HAP-1 (cell line): ENCODE measurements around the gene SNRPN.
"Not testable (repeated sequence)": the region's sequence is repeated elsewhere in the genome, so short reads cannot be mapped to it uniquely, and the experiment has no call there.

ENCODE experiments used
- DNase-seq, 2 experiments: peaks; one replicate each; pipeline ENCODE4 v3.0.0-alpha.2; 2016 to 2020; ENCODE audit warnings: low spot score in 2 of 2
- H3K27me3 ChIP-seq: fragments of 250-450 bp; sonication (Bioruptor Pico); 2 replicates; pipeline ENCODE4 v1.5.1; 2020; ENCODE audit warnings: low read depth, mild to moderate bottlenecking, moderate library complexity
- H3K36me3 ChIP-seq: fragments of 250-450 bp; sonication (Bioruptor Pico); replicated peaks from 2 replicates; pipeline ENCODE4 v1.5.1; 2020; ENCODE audit warnings: mild to moderate bottlenecking
- H3K4me1 ChIP-seq: fragments of 250-450 bp; sonication (Bioruptor Pico); 2 replicates; pipeline ENCODE4 v1.5.1; 2020; ENCODE audit warnings: mild to moderate bottlenecking
- H3K4me3 ChIP-seq: fragments of 250-450 bp; sonication (Bioruptor Pico); 2 replicates; pipeline ENCODE4 v1.5.1; 2020; ENCODE audit warnings: mild to moderate bottlenecking, moderate library complexity
- H3K9me3 ChIP-seq: fragments of 250-450 bp; sonication (Bioruptor Pico); 2 replicates; pipeline ENCODE4 v1.5.1; 2020; ENCODE audit warnings: mild to moderate bottlenecking, moderate library complexity
- in situ Hi-C: fragments of 300-500 bp; cut with MboI; formaldehyde crosslinking; loops from 3 replicates; pipeline ENCODE4 v1.14.3; 2020; ENCODE audit warnings: low sequenced_read_pairs, inconsistent platforms, mixed read lengths

Gene SNRPN

DNA sequence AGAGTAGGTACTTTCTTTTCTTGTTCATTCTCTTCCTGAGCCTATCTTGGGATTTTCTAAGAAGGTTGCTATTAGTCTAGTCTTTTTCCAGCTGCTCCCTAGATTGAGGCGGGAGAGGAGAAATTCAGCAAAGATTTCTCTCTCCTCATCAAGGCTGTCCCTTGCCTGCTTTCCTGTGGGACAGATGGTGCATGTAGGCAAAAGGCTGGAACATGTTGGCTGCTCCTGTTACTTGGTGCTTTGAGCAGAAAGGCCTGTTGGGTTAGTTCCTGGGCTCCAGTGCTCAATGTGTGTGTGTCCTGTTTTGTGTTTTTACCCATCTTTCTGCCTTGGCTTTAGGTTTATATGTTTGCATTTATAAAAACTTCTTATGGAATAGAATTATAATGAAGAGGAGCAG lies 9.1 kb upstream of the SNRPN start:
- H3K9me3 ChIP-seq: 0 out of 2 replicates have a peak, but pooled peaks cover 3% of the 10 kb centered on the region
- no peak overlapping the region for H3K4me3 ChIP-seq
- no peaks in the 10 kb centered on the region for H3K27me3 ChIP-seq
- H3K36me3 ChIP-seq: no peaks in the 10 kb centered on the region
- no peaks in the 10 kb centered on the region for H3K4me1 ChIP-seq
- in situ Hi-C loops: no loop called here
- no peak for DNase-seq

DNA sequence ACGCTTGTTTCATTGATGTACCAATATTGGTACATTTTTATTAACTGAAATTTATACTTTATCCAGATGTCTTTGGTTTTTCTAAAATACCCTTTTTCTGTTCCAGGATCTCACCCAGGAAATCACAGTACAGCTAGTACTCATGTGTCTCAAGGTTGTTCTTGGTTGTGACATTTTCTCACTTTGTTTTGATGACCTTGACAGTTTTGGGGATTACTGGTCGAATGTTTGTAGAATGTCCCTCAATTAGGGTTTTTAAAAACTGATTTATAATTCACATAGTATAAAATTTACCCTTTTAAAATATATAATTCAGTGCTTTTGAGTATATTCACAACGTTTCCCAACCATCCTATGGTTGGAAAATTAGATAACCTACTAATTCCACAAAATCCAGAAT lies 6.3 kb upstream of the SNRPN start:
- in situ Hi-C loops: no loop called here
- no peaks in the 10 kb centered on the region for H3K27me3 ChIP-seq
- no peaks in the 10 kb centered on the region for H3K36me3 ChIP-seq
- H3K4me3 ChIP-seq: no peak overlapping the region
- no peaks in the 10 kb centered on the region for H3K4me1 ChIP-seq
- no peak for DNase-seq
- H3K9me3 ChIP-seq: peaks cover 3% of the 10 kb centered on the region; the same call in 1 of the 2 replicates

DNA sequence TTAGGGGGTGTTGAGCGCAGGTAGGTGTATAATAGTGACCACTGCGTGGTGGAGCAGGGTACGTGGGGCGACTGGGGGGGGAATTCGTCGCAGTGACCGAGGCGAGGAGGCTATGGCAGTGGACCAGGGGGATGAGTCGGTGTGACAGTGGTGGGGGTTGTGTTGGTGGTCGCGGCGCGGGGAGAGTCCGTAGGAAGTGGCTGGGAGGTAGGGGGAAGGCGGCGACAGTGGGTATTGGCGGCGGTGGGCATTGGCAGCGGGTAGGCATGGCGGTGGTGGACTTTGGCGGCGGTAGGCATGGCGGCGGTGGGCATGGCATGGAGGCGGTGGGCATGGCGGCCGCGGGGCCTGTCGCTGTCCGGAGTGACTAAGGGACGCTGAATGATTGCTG lies 739 bp downstream of the SNRPN start:
- H3K9me3 ChIP-seq: no peaks in the 10 kb centered on the region; the same call in 1 of the 2 replicates
- no peak overlapping the region for H3K4me3 ChIP-seq
- H3K27me3 ChIP-seq: no peaks in the 10 kb centered on the region
- in situ Hi-C loops: no loop called here
- H3K36me3 ChIP-seq: no peaks in the 10 kb centered on the region
- H3K4me1 ChIP-seq: no peaks in the 10 kb centered on the region
- no peak for DNase-seq

DNA sequence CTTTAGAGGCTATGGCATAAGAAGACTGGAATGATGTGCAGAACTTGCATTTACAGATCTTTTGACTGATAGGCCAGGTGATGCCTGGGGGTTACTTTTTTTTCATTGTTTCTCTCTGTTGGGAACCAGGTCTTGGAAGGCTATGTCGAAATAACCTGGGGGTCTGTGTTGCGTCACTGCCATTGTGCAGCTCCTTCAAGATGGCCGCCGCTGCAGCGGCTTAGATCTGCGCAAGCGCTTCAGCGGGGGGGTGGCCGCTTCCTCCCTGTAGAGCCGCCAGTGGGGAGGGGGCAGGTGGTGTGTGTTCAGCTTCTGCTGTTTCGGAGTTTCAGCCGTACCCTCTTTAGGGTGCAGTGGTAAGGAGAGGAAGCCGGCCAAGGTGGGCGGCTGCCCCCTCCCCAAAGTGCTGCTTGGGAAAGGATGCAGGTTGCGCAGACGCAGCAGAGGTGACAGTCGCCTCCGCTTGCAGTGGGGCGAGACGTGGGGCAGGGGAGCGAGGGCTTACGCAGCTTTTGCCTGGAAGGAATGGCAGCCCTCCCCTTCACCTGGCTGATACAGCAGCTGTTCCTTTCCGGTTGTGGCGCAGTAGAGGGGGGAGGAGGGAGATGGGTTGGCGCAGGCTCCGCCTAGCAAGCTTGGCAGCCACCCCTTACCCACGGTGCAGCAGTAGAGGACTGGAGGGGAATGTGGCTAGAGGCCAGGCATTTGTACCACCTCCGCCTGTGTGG lies 1.5 kb downstream of the SNRPN start:
- DNase-seq: no peak

DNA sequence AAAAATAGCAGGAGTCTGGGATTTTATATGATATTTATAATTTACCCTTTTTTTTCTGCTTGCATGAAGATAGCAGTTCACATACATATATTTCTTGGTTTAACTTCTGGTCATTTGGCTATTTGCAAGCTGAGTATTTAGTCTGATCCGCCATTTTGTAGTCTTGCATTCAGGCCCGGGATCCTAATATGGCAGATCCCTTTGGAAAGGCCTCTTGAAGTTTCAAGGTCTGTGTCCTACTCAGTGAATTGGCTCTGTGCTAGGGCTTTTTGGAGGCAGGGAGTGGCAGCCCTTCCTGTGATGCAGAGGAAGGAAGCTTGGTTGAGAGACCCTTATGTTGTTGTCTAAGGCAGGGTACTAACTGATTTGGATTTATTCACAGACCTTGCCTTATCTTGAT lies 2.9 kb downstream of the SNRPN start:
- DNase-seq: no peak
- H3K27me3 ChIP-seq: no peaks in the 10 kb centered on the region
- H3K9me3 ChIP-seq: no peaks in the 10 kb centered on the region; the same call in 1 of the 2 replicates
- no peaks in the 10 kb centered on the region for H3K4me1 ChIP-seq
- in situ Hi-C loops: no loop called here
- no peaks in the 10 kb centered on the region for H3K36me3 ChIP-seq
- H3K4me3 ChIP-seq: no peak overlapping the region

More for the DNA sequence above, 1.5 kb downstream of the SNRPN start:
- Histone ChIP-seq H3K4me1 (no peaks in the 10 kb centered on the region), H3K27me3 (no peaks in the 10 kb centered on the region), H3K4me3 (no peak overlapping the region), H3K36me3 (no peaks in the 10 kb centered on the region), H3K9me3 (no peaks in the 10 kb centered on the region; the same call in 1 of the 2 replicates)
- in situ Hi-C loops: no loop called here

GRCh38 chr15:24961967-24962366 lies 7.2 kb downstream of the SNRPN start:
- H3K4me1 ChIP-seq: no peaks in the 10 kb centered on the region
- DNase-seq: no peak
- H3K4me3 ChIP-seq: no peak overlapping the region
- H3K36me3 ChIP-seq: no peaks in the 10 kb centered on the region
- no peaks in the 10 kb centered on the region for H3K27me3 ChIP-seq
- H3K9me3 ChIP-seq: no peaks in the 10 kb centered on the region
- in situ Hi-C loops: no loop called here

DNA sequence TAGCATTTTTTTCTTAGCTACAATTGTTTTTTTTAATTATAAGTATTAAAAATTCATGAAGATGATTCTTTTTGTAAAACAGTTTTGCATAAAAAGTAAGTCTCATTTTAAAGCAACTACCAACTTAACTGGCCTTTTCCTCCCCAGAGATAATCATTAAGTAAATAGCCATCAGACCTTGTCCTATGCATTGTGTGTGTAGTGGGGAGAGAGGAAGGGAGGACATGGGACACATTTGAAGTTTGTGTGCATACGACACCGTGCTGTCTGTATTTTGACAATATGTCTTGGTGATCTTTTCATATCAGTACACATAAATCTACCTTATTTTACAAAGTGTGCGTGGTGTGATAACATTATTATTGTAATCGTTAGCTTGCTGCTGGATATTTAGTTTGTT lies 8.1 kb downstream of the SNRPN start:
- Histone ChIP-seq H3K4me3 (no peak overlapping the region), H3K9me3 (no peaks in the 10 kb centered on the region), H3K4me1 (no peaks in the 10 kb centered on the region), H3K27me3 (no peaks in the 10 kb centered on the region), H3K36me3 (no peaks in the 10 kb centered on the region)
- DNase-seq: no peak
- in situ Hi-C loops: no loop called here

DNA sequence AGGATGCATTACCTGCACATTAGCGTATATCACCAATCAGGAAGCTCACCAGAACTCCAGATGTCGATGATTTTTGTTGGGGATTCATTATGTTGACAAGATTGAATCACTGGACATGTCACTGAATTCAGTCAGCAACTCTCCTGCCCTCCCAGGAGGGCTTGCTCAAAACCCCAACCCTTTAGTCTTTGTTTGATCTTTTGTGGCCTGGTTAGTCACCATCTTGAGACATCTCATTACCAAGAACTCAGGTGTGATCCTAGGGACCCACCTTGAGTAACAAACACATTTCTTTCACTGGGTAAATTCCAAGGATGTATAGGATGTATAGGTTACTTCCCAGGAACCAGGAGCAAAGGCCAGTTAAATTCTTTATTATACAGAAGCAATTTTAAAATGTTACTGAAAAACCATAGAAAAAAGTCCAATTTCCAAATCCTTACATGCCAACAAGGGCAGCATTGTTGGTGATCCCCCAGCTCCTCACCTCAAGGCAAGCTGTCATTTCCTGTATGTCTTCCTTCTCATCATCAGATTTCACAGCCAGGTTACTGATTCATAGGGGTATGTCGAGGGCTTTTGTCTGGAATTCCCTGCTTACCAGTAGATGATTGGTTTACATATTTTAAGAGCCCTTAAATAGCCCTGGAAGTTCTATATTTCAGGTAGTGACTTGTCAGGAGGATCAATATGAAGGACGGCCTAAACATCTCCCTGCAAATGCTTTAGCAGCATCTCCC lies 11.7 kb downstream of the SNRPN start:
- no peak for DNase-seq
- in situ Hi-C loops: no loop called here
- Histone ChIP-seq H3K27me3 (no peaks in the 10 kb centered on the region), H3K36me3 (no peaks in the 10 kb centered on the region), H3K4me3 (no peak overlapping the region), H3K4me1 (no peaks in the 10 kb centered on the region), H3K9me3 (no peaks in the 10 kb centered on the region; the same call in 1 of the 2 replicates)

DNA sequence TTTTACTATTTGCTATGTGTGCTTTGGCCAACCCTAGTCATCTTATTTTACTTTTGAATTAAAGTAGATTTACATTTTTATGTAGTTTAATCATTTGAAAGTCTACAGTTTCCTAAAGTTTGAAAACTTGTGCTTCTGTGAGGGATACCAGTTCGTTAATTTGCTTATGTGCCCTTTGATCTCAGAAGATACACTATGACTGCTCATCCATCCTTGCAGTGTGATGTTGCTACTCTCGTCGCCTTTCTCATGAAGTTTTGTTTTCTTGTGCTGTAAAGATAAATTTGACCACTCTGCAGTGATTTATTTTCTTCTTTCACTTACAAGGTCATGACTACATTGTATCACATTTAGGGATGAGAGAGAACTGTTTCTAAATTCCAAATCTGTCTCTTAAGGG lies 16.3 kb downstream of the SNRPN start:
- in situ Hi-C loops: no loop called here

DNA sequence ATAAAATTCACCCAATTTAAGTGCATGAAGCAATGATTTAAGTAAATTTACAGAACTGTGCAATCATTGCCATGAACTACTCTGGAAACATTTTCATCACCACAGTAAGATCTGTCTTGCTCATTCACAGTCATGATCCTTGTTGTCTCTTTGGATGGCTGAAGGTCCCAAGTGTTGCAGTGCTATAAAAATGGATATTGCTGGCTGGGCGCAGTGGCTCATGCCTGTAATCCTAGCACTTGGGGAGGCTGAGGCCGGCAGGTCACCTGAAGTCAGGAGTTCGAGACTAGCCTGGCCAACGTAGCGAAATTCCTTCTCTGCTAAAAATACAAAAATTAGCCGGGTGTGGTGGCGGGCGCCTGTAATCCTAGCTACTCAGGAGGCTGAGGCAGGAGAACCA lies 17.0 kb downstream of the SNRPN start:
- Histone ChIP-seq H3K4me3 (no peak overlapping the region), H3K4me1 (no peaks in the 10 kb centered on the region), H3K27me3 (no peaks in the 10 kb centered on the region), H3K36me3 (no peaks in the 10 kb centered on the region), H3K9me3 (no peaks in the 10 kb centered on the region; the same call in 1 of the 2 replicates)
- DNase-seq: no peak
- in situ Hi-C loops: no loop called here

More for the DNA sequence above, 16.3 kb downstream of the SNRPN start:
- Histone ChIP-seq H3K27me3 (no peaks in the 10 kb centered on the region), H3K4me3 (no peak overlapping the region), H3K9me3 (no peaks in the 10 kb centered on the region; the same call in 1 of the 2 replicates), H3K36me3 (no peaks in the 10 kb centered on the region), H3K4me1 (no peaks in the 10 kb centered on the region)
- DNase-seq: no peak

- H3K27me3 ChIP-seq, DNase-seq, H3K4me1 ChIP-seq, H3K9me3 ChIP-seq, H3K4me3 ChIP-seq, in situ Hi-C loops, H3K36me3 ChIP-seq: not testable (repeated sequence)
Observed at GRCh38 chr15:24972707-24973106, 17.9 kb downstream of the SNRPN start.

- no peaks in the 10 kb centered on the region for H3K27me3 ChIP-seq
- in situ Hi-C loops: no loop called here
- H3K36me3 ChIP-seq: no peaks in the 10 kb centered on the region
- no peaks in the 10 kb centered on the region for H3K4me1 ChIP-seq
- DNase-seq: no peak
- H3K9me3 ChIP-seq: no peaks in the 10 kb centered on the region; the same call in none of the 2 replicates
- H3K4me3 ChIP-seq: no peak overlapping the region
Observed at GRCh38 chr15:24976932-24977331, 22.1 kb downstream of the SNRPN start.

- Histone ChIP-seq H3K36me3 (no peaks in the 10 kb centered on the region), H3K27me3 (no peaks in the 10 kb centered on the region), H3K9me3 (no peaks in the 10 kb centered on the region; the same call in none of the 2 replicates), H3K4me3 (no peak overlapping the region), H3K4me1 (no peaks in the 10 kb centered on the region)
- no peak for DNase-seq
- in situ Hi-C loops: no loop called here
Observed at GRCh38 chr15:24977686-24978085, 22.9 kb downstream of the SNRPN start.

DNA sequence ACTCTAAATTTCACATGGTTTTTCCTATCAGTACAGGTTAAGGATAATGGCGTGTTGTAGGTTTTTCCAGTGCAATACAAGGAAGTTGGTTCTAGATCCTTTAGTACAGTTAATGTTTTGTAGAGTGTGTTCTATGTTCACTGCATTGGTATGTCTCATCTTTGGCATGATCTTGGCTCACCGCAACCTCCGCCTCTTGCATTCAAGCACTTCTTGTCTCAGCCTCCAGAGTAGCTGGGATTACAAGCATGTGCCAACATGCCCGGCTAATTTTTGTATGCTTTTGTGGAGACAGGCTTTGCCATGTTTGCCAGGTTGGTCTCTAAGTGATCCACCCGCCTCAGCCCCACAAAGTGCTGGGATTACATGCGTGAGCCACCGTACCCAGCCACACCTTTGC lies 30.4 kb downstream of the SNRPN start:
- Histone ChIP-seq H3K9me3 (no peaks in the 10 kb centered on the region; the same call in none of the 2 replicates), H3K4me1 (no peaks in the 10 kb centered on the region), H3K4me3 (no peak overlapping the region), H3K27me3 (no peaks in the 10 kb centered on the region), H3K36me3 (no peaks in the 10 kb centered on the region)
- DNase-seq: no peak
- in situ Hi-C loops: no loop called here
